Endothelial cell of umbilical vein (primary cell): ENCODE results near the gene MINAR1. TPM values are rescaled to one million over a fixed set of nuclear protein-coding genes. Genes with fewer than 3 reads are reported as not detected.

Source experiments
- BruUV-seq: library from RNA; stranded (reverse); fragments of 400-500 nt; replicated peaks from 2 replicates; lab custom pipeline; 2021; lab: Mats Ljungman, UMichigan
- CTCF ChIA-PET: fragments of 300-600, 350-600 bp; sonication (Branson Sonifier 250); formaldehyde crosslinking; loops from one replicate; lab custom pipeline; 2021; ENCODE audit warnings: antibody characterized with exemption, inconsistent platforms; lab: Charles Lee
- POLR2A ChIA-PET: fragments of 300-600, 350-600 bp; sonication (Branson Sonifier 250); formaldehyde crosslinking; loops from one replicate; lab custom pipeline; 2021; ENCODE audit warnings: antibody characterized with exemption, inconsistent platforms; lab: Charles Lee
- DNase-seq: peaks from one replicate; pipeline ENCODE4 v3.0.0-alpha.2; 2011; ENCODE audit warnings: low read depth, low spot score
- FAIRE-seq: peaks from 2 replicates; lab custom pipeline; 2011; peaks lifted over from hg19 to GRCh38; lab: Jason Lieb, UNC
- H2AFZ ChIP-seq: 2 replicates; pipeline ENCODE4 v1.6.0; 2012; ENCODE audit warnings: low read depth, low read length, control low read depth, inconsistent platforms
- H3K27ac ChIP-seq: 2 replicates; pipeline ENCODE4 v1.5.1; 2011; ENCODE audit warnings: low read depth, mild to moderate bottlenecking, control low read depth, low read length, moderate library complexity; ENCODE audit not compliant: insufficient read depth
- H3K27me3 ChIP-seq, 2 experiments: 2 replicates each; pipeline versions ENCODE4 v1.6.0 to v1.6.1; 2011; ENCODE audit warnings: low read length in 2 of 2, mixed read lengths in 1 of 2; ENCODE audit not compliant: control insufficient read depth in 2 of 2, insufficient read depth in 2 of 2
- H3K36me3 ChIP-seq, 2 experiments: 2 replicates in 1 of 2; 3 replicates in 1 of 2; pipeline ENCODE4 v1.5.1; 2011; ENCODE audit warnings: low read length in 2 of 2, mild to moderate bottlenecking in 1 of 2, moderate library complexity in 1 of 2; ENCODE audit not compliant: control insufficient read depth in 2 of 2, insufficient read depth in 2 of 2; ENCODE audit errors: extremely low read depth in 1 of 2
- H3K4me1 ChIP-seq: 3 replicates; pipeline ENCODE4 v1.5.1; 2011; ENCODE audit warnings: mild to moderate bottlenecking, low read length; ENCODE audit not compliant: control insufficient read depth, insufficient read depth; ENCODE audit errors: extremely low read depth
- H3K4me2 ChIP-seq: 2 replicates; pipeline ENCODE4 v1.6.1; 2011; ENCODE audit warnings: low read length, control low read depth, mixed read lengths; ENCODE audit not compliant: insufficient read depth
- H3K4me3 ChIP-seq, 3 experiments: fragments of 200-600 bp in 1 of 3; sonication (generic), shearing (Covaris generic) in 1 of 3; replicated peaks in 1 of 3; 2 replicates each; pipeline ENCODE4 v1.5.1; 2011 to 2016; ENCODE audit warnings: control low read depth in 3 of 3, low read length in 3 of 3, mild to moderate bottlenecking in 2 of 3, inconsistent platforms in 1 of 3, low read depth in 1 of 3, moderate library complexity in 1 of 3; ENCODE audit not compliant: insufficient read depth in 1 of 3
- H3K79me2 ChIP-seq: 2 replicates; pipeline ENCODE4 v1.6.0; 2012; ENCODE audit warnings: low read length, inconsistent platforms; ENCODE audit not compliant: control insufficient read depth, insufficient read depth
- H3K9ac ChIP-seq: replicated peaks from 2 replicates; pipeline ENCODE3; 2011; ENCODE audit warnings: low read length, control low read depth; ENCODE audit not compliant: insufficient read depth; ENCODE audit errors: extremely low read depth
- H3K9me1 ChIP-seq: replicated peaks from 3 replicates; pipeline ENCODE4 v1.6.0; 2011; ENCODE audit warnings: mild to moderate bottlenecking, low read length; ENCODE audit not compliant: control insufficient read depth, insufficient read depth; ENCODE audit errors: extremely low read depth
- H3K9me3 ChIP-seq: replicated peaks from 2 replicates; pipeline ENCODE4 v1.5.1; 2012; ENCODE audit warnings: low read length, inconsistent platforms; ENCODE audit not compliant: control insufficient read depth, insufficient read depth
- H4K20me1 ChIP-seq: replicated peaks from 2 replicates; pipeline ENCODE3; 2011; ENCODE audit warnings: mild to moderate bottlenecking, low read length; ENCODE audit not compliant: control insufficient read depth, insufficient read depth; ENCODE audit errors: extremely low read depth
- EZH2 ChIP-seq: IDR thresholded peaks from 2 replicates; pipeline ENCODE4 v1.6.1; 2012; ENCODE audit warnings: borderline replicate concordance, low read depth, mild to moderate bottlenecking, moderate library complexity, low read length, inconsistent platforms; ENCODE audit not compliant: severe bottlenecking
- POLR2AphosphoS5 ChIP-seq: IDR thresholded peaks from 2 replicates; pipeline ENCODE4 v1.6.1; 2012; ENCODE audit warnings: low read depth, mild to moderate bottlenecking, control low read depth, low read length, moderate library complexity; ENCODE audit not compliant: insufficient read depth
- dilution Hi-C: fragments of 300-500 bp; cut with MboI; formaldehyde crosslinking; loops from one replicate; pipeline ENCODE4 v1.15.0; 2019; ENCODE audit warnings: low sequenced_read_pairs; ENCODE audit not compliant: extremely low pct_ligation_motif_present
- intact Hi-C: fragments of 100-400 bp; cut with micrococcal nuclease; formaldehyde crosslinking; loops from one replicate; pipeline ENCODE4 v1.10.0; 2022
- polyA plus RNA-seq, 4 experiments: library from polyadenylated mRNA; depleted of rRNA in 3 of 4; stranded (reverse) in 3 of 4; unstranded in 1 of 4; fragments of >200 nt; gene quantifications; 2 replicates each; pipeline versions ENCODE4 v1.2.1 to v1.2.3, GENCODE V29; 2011 to 2012; ENCODE audit warnings: missing spikeins in 1 of 4
- total RNA-seq: library from RNA; stranded (reverse); gene quantifications from 2 replicates; pipeline ENCODE4 v1.2.3, GENCODE V29; 2021
- TF ChIP-seq, protein P1 (sequence below): IDR thresholded peaks from 2 replicates; pipeline ENCODE4 v1.6.1; 2011; ENCODE audit not compliant: insufficient read depth, insufficient read length

The MINAR1 gene
- total and polyA plus RNA-seq, 2 donors (not counting 3 experiments of a cell fraction or from before 2014, with no cell fraction given): 0.33 to 0.93 TPM

DNA sequence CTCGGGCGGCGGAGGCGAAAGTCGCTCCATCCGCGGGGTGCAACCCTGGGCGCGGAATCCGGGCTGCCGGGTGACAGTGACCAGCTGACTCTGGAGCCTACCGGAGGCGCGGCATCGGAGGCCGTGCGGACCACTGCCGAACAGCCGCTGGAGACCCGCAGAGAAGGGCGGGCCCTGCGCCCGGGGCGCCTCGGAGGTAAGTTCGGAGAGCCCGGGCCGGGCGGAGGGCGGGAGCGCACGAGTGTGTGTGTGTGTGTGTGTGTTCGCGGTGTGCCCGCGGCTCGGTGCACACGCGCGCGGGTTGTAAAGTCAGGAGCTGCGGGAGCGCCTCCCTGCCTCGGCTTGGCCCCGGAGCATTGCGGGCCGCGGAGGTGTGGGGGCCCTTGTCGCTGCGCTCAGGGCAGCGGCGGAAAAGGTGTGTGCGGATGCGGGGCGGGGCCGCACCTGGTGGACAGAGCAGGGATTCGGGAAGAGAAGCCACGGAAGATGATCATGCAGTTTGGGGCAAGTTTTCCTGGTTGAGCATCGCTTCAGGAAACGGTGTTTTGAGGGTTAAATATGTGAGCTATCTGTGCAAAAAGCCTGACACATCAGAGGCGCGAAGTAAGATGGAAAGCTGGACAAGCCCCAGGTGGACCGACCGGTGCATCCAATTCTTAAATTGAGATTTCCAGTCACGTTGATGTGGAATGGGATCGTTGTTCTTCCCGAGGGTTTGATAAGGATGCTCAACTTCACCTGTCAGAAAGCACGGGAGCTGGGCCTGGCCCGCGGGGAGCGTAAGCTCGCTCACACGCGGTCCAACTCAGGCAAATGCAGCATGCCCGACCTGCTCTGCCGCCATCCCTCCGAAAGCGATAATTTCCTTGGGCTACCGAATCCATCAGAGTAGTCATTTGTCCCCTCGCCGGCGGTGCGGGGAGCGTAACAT is 474 bp downstream of the MINAR1 start:
- TF ChIP-seq EZH2: peak; percentile 95
- no peak for TF ChIP-seq POLR2AphosphoS5
- ChIA-PET CTCF (interaction anchor here (0.8 to 5.0 kb wide), 7 partner anchors 15 to 421 kb away, joined by 3 to 31 read pairs (median 4); no protein-coding TSS in a partner anchor), POLR2A (no interaction called here)
- Histone ChIP-seq H2AFZ (peak overlapping the region; percentile 63), H3K4me3 (peak overlapping the region in 2 of 3 experiments; percentile 44 to 47), H3K79me2 (no peaks in the 10 kb centered on the region), H3K36me3 (no peaks in the 10 kb centered on the region), H3K9me1 (no peaks in the 10 kb centered on the region), H3K27ac (no peak overlapping the region), H3K4me1 (peaks cover 6% of the 10 kb centered on the region), H3K4me2 (peak overlapping the region; percentile 70), H3K9ac (no peak overlapping the region), H3K9me3 (no peaks in the 10 kb centered on the region), H4K20me1 (no peaks in the 10 kb centered on the region), H3K27me3 (peaks cover 46 to 60% of the 10 kb centered on the region in 2 experiments)
- intact Hi-C loops (loop anchor here (1.0 kb wide), 1 partner anchor 51 kb away; no protein-coding TSS in a partner anchor), dilution Hi-C loops (no loop called here)
- BruUV-seq: no TSS peak
- DNase-seq (no peak), FAIRE-seq (no peak)

DNA sequence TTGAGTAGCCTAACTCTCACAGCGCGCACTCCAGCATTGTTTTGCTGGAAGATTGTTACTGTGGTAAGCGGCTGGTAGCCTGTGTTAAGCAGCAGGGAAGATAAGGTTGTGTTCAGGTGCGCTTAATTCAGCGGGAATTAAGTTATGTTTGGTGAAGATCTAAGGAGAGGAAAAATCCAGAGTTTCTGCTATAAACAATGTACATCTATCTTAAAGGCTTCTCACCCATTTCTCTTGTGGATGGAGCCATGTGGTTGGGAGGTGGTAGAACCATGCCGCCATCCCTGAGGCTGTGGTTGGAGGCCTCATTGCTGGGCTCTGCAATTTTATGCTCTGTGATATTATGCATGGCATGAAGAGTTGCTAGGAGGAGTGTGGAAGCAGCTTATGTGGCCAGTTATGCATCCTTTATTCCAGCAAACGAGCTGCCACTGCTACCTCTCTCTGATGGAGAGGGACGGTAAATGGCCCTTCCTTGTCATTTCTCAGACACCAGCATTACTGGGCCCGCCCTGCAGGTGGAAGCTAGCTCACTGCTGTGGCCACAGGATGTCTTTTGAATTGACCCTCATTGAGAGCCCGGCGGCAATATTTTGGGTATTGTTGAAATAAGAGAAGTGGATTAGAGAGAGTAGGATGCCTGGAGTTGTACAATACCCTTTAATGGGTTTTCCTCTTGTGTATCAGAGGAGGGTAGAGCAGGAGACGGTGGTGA is 1.3 kb downstream of the MINAR1 start:
- no peaks in the 10 kb centered on the region for H3K79me2 ChIP-seq
- no peak overlapping the region for H3K9ac ChIP-seq
- no peaks in the 10 kb centered on the region for H3K9me1 ChIP-seq
- TF ChIP-seq EZH2: peak; percentile 62
- TF ChIP-seq, protein P1, sequence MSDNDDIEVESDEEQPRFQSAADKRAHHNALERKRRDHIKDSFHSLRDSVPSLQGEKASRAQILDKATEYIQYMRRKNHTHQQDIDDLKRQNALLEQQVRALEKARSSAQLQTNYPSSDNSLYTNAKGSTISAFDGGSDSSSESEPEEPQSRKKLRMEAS: no peak
- dilution Hi-C loops: no loop called here
- intact Hi-C loops: no loop called here
- FAIRE-seq (no peak), DNase-seq (no peak)
- BruUV-seq: no TSS peak
- no peaks in the 10 kb centered on the region for H3K36me3 ChIP-seq
- no peaks in the 10 kb centered on the region for H3K9me3 ChIP-seq
- H4K20me1 ChIP-seq: no peaks in the 10 kb centered on the region
- POLR2A ChIA-PET: no interaction called here
- peaks cover 6% of the 10 kb centered on the region for H3K4me1 ChIP-seq
- no peak overlapping the region for H3K27ac ChIP-seq
- H3K4me2 ChIP-seq: no peak overlapping the region
- H3K27me3 ChIP-seq: peaks cover 46 to 57% of the 10 kb centered on the region in 2 experiments
- CTCF ChIA-PET: interaction anchor here (0.8 to 5.0 kb wide), 5 partner anchors 10 to 420 kb away, joined by 3 to 31 read pairs (median 4); no protein-coding TSS in a partner anchor
- H2AFZ ChIP-seq: no peak overlapping the region
- no peak overlapping the region for H3K4me3 ChIP-seq
